ELR (cell line): ENCODE data around the gene RHOT2.

Experiments
- DNase-seq: peaks from one replicate; pipeline ENCODE4 v3.0.0-alpha.2; 2015; ENCODE audit warnings: low read depth

Gene RHOT2

DNA sequence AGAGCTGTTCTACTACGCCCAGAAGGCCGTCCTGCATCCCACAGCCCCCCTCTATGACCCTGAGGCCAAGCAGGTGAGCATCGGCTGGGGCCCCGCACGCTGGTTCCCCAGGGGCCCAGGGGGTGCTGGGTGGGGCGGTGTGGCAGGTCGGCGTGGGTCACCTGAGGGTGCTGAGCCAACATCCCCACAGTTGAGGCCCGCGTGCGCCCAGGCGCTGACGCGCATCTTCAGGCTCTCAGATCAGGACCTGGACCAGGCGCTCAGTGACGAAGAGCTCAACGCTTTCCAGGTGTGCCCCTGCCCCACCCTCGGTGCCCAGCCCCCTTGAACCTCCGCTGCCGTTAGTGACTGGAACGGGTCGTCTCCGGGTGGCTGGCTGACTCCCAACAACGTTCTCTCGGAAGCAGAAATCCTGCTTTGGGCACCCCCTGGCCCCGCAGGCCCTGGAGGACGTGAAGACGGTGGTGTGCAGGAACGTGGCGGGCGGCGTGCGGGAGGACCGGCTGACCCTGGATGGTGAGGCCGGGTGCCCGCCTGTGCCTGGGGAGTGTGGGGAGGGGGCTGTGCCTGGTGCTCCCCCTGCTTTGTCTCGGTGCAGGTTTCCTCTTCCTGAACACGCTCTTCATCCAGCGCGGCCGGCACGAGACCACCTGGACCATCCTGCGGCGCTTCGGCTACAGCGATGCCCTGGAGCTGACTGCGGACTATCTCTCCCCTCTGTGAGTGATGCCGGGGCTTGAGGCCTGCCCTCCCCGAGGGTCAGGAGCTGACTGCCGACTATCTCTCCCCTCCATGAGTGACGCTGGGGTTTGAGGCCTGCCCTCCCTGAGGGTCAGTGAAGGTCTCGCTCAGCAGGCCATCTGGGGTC is 2.8 kb downstream of the RHOT2 start:
- DNase-seq, result no peak

DNA sequence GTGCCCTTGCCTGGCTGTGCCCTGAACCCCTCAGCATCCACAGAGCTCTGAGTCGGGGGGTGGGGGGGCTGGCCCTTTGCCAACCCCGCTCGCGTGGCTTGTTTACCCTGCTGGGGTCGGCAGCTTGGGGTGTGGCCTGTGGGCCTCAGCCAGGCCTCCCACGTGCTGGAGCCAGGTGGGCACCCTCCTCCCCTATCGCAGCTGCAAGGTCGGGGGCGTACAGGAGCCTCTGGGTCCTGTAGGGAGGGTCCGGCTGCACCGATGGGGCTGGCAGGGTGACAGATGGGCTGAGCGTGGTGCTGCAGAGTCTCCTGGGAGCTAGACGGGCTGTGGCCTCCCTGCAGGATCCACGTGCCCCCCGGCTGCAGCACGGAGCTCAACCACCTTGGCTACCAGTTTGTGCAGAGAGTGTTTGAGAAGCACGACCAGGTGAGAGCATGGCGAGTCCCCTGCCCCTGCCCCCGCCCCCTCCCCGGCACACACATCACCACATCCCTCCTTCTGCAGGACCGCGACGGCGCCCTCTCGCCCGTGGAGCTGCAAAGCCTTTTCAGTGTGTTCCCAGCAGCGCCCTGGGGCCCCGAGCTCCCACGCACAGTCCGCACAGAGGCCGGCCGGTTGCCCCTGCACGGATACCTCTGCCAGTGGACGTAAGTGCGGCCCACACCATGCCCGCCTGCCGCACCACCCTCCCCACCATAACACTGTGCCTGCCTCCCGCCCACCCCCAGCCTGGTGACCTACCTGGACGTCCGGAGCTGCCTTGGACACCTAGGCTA is 3.6 kb downstream of the RHOT2 start:
- no peak for DNase-seq

DNA sequence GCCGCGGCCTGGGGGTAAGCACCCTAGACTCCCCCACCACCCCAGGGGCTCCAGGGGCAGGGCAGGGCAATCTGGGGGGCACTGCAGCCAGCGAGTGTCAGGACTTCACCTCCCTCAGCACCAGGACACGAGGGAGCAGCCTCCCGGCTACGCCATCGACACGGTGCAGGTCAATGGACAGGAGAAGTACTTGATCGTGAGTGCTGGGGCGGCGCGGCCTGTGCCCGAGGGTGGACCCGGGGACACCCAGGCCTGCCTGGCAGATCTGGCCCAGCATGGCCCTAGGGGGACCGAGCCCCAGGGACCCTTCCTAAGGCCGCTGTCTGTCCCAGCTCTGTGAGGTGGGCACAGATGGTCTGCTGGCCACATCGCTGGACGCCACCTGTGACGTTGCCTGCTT is 4.4 kb downstream of the RHOT2 start:
- DNase-seq, result no peak

DNA sequence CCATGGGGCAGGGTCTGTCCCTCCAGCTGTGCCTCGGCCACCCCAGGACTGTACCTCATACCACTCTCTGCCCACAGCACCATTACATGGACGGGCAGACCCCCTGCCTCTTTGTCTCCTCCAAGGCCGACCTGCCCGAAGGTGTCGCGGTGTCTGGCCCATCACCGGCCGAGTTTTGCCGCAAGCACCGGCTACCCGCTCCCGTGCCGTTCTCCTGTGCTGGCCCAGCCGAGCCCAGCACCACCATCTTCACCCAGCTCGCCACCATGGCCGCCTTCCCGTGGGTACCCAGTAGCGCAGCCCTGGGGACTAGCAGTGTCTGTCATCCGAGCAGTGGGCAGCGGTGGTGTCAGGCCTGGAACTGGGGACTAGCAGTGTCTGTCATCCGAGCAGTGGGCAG is 4.9 kb downstream of the RHOT2 start:
- no peak for DNase-seq

DNA sequence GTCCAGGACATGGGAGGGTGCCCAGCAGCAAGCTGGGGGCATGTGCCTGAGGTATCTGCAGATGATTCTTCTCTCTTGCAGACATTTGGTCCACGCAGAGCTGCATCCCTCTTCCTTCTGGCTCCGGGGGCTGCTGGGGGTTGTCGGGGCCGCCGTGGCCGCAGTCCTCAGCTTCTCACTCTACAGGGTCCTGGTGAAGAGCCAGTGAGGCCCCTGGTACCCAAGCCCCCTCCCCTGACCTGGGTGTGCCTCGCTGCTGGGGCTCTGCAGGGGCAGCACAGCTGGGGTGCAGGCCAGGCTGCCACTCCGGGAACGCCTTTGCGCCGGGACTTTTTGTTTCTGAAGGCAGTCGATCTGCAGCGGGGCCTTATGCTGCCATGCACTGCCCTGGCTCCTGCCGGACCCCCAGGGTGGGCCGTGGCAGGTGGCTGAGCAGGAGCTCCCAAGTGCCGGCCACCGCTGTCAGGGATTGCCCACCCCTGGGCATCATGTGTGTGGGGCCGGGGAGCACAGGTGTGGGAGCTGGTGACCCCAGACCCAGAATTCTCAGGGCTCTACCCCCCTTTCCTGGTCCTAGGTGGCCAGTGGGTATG is 5.6 kb downstream of the RHOT2 start:
- DNase-seq, result no peak

DNA sequence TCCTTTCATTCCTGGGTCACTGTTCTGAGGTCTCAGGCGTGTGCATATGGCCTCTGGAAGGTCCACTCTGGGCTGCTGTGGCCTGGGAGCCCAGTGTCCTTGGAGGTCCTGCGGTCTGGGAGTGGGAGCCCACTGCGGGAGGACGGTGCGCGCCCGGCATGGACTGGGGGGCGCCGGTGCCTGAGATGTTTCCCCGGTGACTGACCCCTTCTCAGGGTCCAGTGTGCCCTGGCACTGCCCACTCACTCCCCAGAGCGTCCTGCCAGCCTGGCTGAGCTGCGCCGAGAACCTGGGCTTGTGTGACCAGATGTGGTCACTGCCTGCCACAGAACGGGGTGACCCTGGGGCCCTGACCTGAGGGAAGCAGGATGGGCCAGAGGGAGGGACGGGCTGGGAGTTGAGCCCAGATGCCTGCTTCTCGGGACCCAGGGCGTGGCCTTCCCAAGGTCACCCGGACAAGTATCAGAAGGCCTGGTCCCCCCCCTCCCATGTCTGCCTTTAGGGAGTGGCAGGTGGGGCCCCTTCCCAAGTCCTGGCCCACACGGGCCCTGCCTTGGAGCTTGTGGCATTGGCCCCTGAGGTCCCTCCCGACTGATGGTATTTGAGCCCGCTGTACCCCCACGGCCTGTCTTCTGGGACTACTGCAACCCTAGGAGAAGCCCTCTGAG is 6.4 kb downstream of the RHOT2 start:
- no peak for DNase-seq

DNA sequence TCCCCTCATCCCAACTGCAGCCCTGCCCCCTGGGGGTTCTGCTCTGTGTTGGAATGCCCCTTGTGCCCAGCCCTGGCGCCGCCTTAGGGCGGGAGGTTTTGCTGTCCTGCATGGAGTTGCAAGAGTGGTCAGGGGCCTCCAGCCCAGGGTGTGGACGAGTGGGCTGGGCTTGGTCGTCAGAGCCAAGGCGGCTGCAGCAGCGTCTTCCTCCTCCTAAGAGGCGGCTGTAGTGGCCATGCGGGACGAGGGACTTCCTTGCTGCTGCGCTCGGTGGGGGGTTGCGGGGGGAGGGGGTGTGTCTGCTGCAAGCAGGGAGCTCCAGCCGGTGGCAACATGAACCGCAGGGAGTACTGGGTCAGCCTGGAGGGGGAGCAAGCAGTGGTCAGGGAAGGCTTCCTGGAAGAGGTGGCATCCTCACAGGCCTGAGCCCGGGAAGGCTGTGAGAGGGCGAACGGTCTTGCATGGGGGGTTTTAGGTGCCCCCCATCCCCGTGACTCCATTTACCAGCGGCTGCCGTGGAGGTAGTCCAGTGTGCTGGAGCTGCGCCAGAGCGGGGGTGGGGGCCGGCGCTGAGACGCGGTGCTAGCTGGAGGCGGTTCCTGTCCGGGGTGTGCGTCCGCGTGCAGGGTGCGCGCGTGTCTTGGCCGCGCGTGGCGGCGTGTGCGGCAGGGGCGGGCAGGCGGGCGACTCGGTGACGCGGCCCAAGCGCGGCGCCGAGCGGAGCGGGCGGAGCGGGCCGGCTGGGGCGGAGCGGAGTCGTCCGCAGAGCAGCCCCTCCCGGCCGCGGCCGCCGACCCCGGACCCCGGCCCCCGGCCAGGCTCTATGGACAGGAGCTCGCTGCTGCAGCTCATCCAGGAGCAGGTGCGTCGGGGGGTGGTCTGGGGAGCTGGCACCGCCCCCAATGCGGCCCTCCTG is 7.3 kb downstream of the RHOT2 start, which contains the start of gene RHBDL1:
TSS of gene RHBDL1 (plus strand) at position 704 of the 916 bp plus-strand sequence. CDS start at position 824, 120 bp downstream.
- DNase-seq, result peak; percentile 46

DNA sequence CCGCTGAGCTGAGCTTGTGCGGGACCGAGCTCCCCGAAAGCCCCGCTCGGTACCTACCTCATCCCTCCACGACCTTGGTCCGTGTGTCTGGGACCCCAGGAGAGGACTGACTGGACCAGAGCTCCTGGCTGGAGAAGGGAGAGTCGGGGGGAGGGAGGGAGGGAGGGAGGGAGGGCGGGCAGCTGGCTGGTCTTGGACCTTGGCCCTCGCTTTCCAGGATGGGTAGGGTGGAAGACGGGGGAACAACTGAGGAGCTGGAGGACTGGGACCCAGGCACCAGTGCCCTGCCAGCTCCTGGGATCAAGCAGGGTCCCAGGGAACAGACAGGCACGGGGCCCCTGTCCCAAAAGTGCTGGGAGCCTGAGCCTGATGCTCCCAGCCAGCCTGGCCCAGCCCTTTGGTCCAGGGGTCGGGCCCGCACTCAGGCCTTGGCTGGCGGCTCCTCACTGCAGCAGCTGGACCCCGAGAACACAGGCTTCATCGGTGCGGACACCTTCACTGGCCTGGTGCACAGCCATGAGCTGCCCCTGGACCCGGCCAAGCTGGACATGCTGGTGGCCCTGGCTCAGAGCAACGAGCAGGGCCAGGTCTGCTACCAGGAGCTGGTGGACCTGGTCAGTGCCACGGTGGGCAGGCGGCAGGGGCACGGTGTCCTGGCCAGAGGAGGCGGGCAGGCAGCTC is 8.1 kb downstream of the RHOT2 start:
- no peak for DNase-seq

DNA sequence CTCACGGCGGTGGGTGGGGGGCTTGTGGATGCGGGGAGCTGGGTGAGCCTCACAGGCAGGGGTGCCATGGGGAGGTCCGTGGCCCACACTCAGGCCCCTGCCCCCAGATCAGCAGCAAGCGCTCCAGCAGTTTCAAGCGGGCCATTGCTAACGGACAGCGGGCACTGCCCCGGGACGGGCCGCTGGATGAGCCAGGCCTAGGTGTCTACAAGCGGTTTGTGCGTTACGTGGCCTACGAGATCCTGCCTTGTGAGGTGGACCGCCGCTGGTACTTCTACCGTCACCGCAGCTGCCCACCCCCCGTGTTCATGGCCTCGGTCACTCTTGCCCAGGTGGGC is 8.6 kb downstream of the RHOT2 start:
- no peak for DNase-seq

DNA sequence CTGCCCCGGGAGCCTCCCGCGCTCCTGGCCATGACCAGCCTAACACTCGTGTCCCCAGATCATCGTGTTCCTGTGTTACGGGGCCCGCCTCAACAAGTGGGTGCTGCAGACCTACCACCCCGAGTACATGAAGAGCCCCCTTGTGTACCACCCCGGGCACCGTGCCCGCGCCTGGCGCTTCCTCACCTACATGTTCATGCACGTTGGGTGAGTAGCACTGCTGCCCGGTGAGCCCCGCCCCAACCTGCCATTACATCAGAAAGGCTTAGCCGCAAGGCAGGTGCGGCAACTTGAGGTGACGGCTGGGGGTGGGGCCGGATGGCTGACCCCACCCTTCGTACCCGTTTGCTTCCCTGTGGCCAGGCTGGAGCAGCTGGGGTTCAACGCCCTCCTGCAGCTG is 9.0 kb downstream of the RHOT2 start:
- DNase-seq, result no peak

DNA sequence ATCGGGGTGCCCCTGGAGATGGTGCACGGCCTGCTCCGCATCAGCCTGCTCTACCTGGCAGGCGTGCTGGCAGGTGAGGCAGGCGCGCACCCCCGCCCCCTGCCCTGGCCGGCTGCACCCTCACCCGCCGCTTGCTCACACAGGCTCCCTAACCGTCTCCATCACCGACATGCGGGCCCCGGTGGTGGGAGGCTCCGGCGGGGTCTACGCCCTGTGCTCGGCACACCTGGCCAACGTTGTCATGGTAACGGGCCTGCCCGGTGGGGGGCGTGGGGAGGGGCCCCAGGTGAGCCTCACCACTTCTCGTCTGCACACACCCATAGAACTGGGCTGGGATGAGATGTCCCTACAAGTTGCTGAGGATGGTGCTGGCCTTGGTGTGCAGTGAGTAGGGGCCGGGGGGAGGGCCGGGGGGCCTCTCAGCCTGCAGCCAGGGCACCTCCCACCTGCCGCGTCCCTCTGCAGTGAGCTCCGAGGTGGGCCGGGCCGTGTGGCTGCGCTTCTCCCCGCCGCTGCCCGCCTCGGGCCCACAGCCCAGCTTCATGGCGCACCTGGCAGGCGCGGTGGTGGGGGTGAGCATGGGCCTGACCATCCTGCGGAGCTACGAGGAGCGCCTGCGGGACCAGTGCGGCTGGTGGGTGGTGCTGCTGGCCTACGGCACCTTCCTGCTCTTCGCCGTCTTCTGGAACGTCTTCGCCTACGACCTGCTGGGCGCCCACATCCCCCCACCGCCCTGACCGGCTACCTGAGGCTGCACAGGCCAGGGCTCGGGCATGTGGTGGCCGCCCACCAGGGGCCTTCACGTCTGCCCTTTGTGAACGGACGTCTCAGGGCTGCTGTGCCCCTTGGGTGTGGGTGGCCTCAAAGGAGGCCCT is 9.6 kb downstream of the RHOT2 start:
- no peak for DNase-seq

DNA sequence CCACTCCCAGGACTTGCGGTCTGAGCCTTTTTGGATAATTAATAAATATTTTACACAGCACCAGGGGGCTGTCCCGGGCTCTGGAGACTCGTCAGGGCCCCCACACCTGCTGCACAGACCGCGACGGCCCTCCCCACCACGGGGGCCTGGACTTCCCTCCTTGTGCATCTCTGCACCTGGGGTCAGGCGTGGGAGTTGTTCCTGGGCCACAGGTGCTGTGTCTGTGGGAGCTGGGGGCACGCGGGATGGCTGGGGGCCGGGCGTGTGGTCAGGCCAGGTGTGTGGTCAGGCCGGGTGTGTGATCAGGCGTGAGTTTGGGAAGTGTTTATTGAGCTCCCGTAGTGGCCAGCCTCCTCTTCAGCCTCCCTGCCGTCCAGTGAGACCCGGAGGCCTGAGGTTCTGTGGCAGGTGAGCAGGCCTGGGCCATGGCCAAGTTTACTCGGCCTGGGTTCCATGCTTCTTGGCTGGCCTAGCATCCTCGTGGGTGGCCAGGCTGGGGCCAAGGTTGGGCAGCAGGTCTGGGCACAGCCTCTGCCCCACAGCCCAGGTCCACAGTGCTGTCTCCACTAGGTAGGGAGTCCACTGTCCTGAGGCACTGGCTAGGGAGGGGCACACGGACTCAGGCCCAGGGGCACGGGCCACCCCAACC is 10.4 kb downstream of the RHOT2 start:
- DNase-seq, result no peak

DNA sequence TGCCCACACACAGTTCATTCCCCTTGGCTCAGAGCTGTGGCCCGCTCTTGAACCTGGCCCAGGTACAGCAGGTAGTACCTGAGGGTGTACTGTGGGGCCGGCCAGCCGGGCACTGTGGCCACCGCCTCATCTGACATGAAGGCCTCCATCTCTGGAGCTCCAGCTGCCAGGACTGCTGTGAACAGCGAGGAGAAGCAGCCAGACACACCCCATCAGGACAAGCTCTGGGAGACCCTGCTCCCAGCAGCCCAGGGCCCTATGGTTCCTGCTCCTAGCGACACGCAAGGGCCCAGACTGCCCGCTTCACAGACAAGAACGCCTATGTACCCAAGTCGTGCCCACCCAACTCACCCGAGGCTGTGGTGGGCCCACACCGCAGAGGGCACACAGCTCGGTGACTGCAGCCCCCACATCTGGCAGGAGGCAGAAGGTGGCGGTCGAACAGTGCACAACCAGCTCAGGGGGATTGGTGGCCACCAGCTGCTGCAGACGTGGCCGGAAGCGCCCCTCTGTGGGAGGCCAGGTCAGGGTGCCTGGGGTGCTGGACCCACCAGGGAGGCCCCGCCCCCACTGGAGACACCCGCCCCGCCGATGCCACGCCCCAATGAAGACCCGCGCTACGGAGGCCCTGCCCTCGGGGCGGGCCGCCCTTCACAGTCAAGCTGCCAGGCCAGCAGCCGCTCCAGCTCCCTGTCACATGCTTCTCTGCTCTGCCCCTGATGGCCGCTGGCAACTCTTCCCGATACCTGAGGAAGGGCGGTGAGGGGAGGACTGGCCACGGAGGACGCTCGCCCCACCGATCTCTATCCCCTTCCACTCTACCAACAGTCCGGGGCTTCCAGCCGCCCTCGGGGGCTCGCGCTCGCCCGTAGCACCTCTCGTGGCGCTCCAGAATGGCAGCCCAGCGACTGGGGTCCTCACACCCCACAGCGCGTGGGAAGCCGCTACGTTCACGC is 11.2 kb downstream of the RHOT2 start:
- DNase-seq, result peak; percentile 52

DNA sequence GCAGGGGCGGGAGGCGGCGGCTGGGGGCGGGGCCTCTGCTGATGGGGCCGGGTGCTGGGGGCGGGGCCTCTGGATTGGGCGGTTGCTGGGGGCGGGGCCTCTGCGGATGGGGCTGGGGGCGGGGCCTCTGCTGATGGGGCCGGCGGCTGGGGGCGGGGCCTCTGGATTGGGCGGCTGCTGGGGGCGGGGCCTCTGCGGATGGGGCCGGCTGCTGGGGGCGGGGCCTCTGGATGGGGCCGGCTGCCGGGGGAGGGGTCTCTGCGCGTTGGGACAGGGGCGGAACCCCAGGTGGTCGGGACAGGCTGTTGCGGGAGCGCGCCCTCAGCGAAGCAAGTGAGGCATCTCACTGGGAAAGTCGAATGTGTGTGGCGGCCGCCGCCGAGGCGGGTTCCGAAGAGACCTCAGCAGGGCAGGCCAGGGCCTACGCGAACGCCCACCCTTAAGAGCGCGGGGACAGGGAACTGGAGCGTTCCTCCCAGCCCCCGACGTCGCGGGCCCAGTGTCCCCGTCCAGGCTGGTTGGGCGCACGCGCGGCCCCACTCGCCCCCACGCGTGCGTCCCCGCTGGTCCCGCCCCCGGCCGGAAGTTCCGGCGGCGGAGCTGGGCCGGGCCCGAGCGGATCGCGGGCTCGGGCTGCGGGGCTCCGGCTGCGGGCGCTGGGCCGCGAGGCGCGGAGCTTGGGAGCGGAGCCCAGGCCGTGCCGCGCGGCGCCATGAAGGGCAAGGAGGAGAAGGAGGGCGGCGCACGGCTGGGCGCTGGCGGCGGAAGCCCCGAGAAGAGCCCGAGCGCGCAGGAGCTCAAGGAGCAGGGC is 12.1 kb downstream of the RHOT2 start, which contains the start of gene STUB1:
TSS of gene STUB1 (plus strand) at position 597 of the 811 bp plus-strand sequence. CDS start at position 713, 116 bp downstream.
- DNase-seq, result peak; percentile 83

DNA sequence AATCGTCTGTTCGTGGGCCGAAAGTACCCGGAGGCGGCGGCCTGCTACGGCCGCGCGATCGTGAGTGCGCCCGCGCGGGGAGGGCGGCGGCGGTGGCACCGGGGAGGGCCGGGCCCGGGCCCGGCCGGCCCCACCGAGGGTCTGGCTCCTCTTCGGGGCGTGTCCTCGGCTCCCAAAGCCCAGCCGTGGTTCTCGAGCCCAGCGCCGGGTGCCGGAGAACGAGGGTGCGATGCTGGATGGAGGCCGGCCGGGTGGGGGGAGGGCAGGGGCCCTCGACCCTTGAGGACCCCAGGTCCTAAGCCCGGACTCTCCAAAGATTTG is 12.7 kb downstream of the RHOT2 start:
- DNase-seq, result no peak

DNA sequence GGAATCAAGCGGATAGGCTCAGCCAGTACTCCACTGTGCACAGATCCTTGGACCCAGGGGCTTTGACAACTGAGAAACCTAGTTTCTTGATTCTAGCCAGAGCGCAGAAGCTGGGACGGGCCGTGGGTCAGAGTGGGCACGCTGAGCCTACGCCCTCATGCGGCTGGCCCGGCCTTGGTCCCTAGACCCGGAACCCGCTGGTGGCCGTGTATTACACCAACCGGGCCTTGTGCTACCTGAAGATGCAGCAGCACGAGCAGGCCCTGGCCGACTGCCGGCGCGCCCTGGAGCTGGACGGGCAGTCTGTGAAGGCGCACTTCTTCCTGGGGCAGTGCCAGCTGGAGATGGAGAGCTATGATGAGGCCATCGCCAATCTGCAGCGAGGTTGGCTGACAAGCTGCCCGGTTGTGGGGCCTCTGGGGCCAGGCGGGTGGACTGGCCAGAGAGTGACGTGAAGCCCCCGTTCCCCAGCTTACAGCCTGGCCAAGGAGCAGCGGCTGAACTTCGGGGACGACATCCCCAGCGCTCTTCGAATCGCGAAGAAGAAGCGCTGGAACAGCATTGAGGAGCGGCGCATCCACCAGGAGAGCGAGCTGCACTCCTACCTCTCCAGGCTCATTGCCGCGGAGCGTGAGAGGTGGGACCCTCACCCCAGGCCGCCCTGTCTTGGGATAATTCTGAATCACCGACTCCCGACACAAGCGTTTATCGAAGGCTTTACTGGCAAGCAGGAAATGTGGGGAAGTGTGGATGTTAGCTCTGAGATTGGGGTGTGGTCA is 13.2 kb downstream of the RHOT2 start:
- peak; percentile 52 for DNase-seq
